Neural progenitor cell (in vitro differentiated cells): ENCODE data around the gene SLC43A2. TPM values are rescaled to one million over a fixed set of nuclear protein-coding genes. Genes with fewer than 3 reads are reported as not detected.
"Not testable (repeated sequence)": the region's sequence is repeated elsewhere in the genome, so short reads cannot be mapped to it uniquely, and the experiment has no call there.

Source experiments
- DNase-seq: peaks from one replicate; pipeline ENCODE4 v3.0.0-alpha.2; 2016; ENCODE audit warnings: low spot score
- H2AFZ ChIP-seq: fragments of 200-600 bp; sonication (generic); replicated peaks from 2 replicates; pipeline ENCODE4 v1.6.1; 2016; ENCODE audit warnings: antibody characterized with exemption
- H3F3A ChIP-seq: fragments of 200-600 bp; sonication (generic); 2 replicates; pipeline ENCODE4 v1.6.1; 2016; ENCODE audit warnings: antibody characterized with exemption, low read depth
- H3K27ac ChIP-seq: fragments of 200-600 bp; sonication (generic); 2 replicates; pipeline ENCODE4 v1.5.1; 2016; ENCODE audit warnings: mild to moderate bottlenecking
- H3K27me3 ChIP-seq: fragments of 200-600 bp; sonication (generic); 2 replicates; pipeline ENCODE4 v1.6.1; 2016; ENCODE audit warnings: mild to moderate bottlenecking, moderate library complexity
- H3K36me3 ChIP-seq: fragments of 200-600 bp; sonication (generic); 2 replicates; pipeline ENCODE4 v1.5.1; 2016
- H3K4me1 ChIP-seq: fragments of 200-600 bp; sonication (generic); 2 replicates; pipeline ENCODE4 v1.6.1; 2016; ENCODE audit warnings: mixed run types
- H3K4me2 ChIP-seq: fragments of 200-600 bp; sonication (generic); 2 replicates; pipeline ENCODE4 v1.6.1; 2016
- H3K4me3 ChIP-seq: fragments of 200-600 bp; sonication (generic); 2 replicates; pipeline ENCODE4 v1.5.1; 2016
- H3K79me2 ChIP-seq: fragments of 200-600 bp; sonication (generic); 2 replicates; pipeline ENCODE4 v1.6.1; 2016; ENCODE audit warnings: low read depth
- H3K9ac ChIP-seq: fragments of 200-600 bp; sonication (generic); 2 replicates; pipeline ENCODE4 v1.6.1; 2016
- H3K9me3 ChIP-seq: fragments of 200-600 bp; sonication (generic); 2 replicates; pipeline ENCODE4 v1.5.1; 2016; ENCODE audit warnings: low read depth
- H4K20me1 ChIP-seq: fragments of 200-600 bp; sonication (generic); 2 replicates; pipeline ENCODE4 v1.6.1; 2016; ENCODE audit warnings: low read depth
- H3K27ac Mint-ChIP-seq: 3 replicates; pipeline ENCODE4 v1.8.0; 2021; ENCODE audit warnings: mixed read lengths
- H3K27me3 Mint-ChIP-seq: 2 replicates; pipeline ENCODE4 v1.8.0; 2022; ENCODE audit warnings: low read depth, mild to moderate bottlenecking, inconsistent platforms, moderate library complexity, mixed read lengths; ENCODE audit not compliant: insufficient read depth
- H3K36me3 Mint-ChIP-seq: 3 replicates; pipeline ENCODE4 v1.8.0; 2021; ENCODE audit warnings: mixed read lengths
- H3K4me1 Mint-ChIP-seq: 3 replicates; pipeline ENCODE4 v1.8.0; 2021; ENCODE audit warnings: mixed read lengths
- H3K4me3 Mint-ChIP-seq: 3 replicates; pipeline ENCODE4 v1.8.0; 2021; ENCODE audit warnings: mild to moderate bottlenecking, moderate library complexity, mixed read lengths
- H3K9me3 Mint-ChIP-seq: 3 replicates; pipeline ENCODE4 v1.8.0; 2020; ENCODE audit warnings: mixed read lengths
- EZH2 ChIP-seq: fragments of 200-600 bp; sonication (generic); IDR thresholded peaks from 2 replicates; pipeline ENCODE4 v1.6.1; 2017; ENCODE audit warnings: antibody characterized with exemption, mild to moderate bottlenecking, moderate library complexity
- EZH2phosphoT487 ChIP-seq: fragments of 200-600 bp; sonication (generic); IDR thresholded peaks from 2 replicates; pipeline ENCODE4 v1.6.1; 2017; ENCODE audit warnings: antibody characterized with exemption
- total RNA-seq: library from RNA; depleted of rRNA; stranded (reverse); fragments of >200 nt; gene quantifications from 2 replicates; pipeline ENCODE4 v1.2.3, GENCODE V29; 2015; ENCODE audit warnings: low replicate concordance
- TF ChIP-seq, protein P1 (sequence below): fragments of 200-600 bp; sonication (generic); IDR thresholded peaks from 2 replicates; pipeline ENCODE4 v1.5.1; 2017; ENCODE audit warnings: antibody characterized with exemption, mild to moderate bottlenecking

SLC43A2 gene
- 6.8 and 18.4 TPM in 2 replicates for total RNA-seq

GRCh38 chr17:1627982-1628855 lies at the start of gene SLC43A2:
SLC43A2 (minus strand) TSS chr17:1628834; CDS start chr17:1627874, 960 bp downstream.
- Mint-ChIP-seq H3K4me1 (peaks cover 33% of the 10 kb centered on the region), H3K4me3 (peak within 1 kb of the TSS; percentile 90), H3K27me3 (peaks cover 7% of the 10 kb centered on the region), H3K9me3 (no peaks in the 10 kb centered on the region), H3K36me3 (peaks cover 2% of the 10 kb centered on the region), H3K27ac (peak within 1 kb of the TSS; percentile 61)
- Histone ChIP-seq H3K27ac (peak within 1 kb of the TSS; percentile 93), H3K36me3 (no peaks in the 10 kb centered on the region), H3K79me2 (no peaks in the 10 kb centered on the region), H2AFZ (peak within 1 kb of the TSS; percentile 79), H3K4me2 (peak within 1 kb of the TSS; percentile 90), H3K4me3 (peak within 1 kb of the TSS; percentile 69), H3K27me3 (peaks cover 35% of the 10 kb centered on the region), H3K9ac (peak within 1 kb of the TSS; percentile 65), H3K9me3 (no peaks in the 10 kb centered on the region), H3F3A (peaks cover 35% of the 10 kb centered on the region), H3K4me1 (peaks cover 25% of the 10 kb centered on the region), H4K20me1 (peaks cover 15% of the 10 kb centered on the region)
- TF ChIP-seq EZH2phosphoT487, result no peak
- TF ChIP-seq, protein P1, sequence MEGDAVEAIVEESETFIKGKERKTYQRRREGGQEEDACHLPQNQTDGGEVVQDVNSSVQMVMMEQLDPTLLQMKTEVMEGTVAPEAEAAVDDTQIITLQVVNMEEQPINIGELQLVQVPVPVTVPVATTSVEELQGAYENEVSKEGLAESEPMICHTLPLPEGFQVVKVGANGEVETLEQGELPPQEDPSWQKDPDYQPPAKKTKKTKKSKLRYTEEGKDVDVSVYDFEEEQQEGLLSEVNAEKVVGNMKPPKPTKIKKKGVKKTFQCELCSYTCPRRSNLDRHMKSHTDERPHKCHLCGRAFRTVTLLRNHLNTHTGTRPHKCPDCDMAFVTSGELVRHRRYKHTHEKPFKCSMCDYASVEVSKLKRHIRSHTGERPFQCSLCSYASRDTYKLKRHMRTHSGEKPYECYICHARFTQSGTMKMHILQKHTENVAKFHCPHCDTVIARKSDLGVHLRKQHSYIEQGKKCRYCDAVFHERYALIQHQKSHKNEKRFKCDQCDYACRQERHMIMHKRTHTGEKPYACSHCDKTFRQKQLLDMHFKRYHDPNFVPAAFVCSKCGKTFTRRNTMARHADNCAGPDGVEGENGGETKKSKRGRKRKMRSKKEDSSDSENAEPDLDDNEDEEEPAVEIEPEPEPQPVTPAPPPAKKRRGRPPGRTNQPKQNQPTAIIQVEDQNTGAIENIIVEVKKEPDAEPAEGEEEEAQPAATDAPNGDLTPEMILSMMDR, result no peak
- TF ChIP-seq EZH2, result no peak
- peak; percentile 96 for DNase-seq

DNA sequence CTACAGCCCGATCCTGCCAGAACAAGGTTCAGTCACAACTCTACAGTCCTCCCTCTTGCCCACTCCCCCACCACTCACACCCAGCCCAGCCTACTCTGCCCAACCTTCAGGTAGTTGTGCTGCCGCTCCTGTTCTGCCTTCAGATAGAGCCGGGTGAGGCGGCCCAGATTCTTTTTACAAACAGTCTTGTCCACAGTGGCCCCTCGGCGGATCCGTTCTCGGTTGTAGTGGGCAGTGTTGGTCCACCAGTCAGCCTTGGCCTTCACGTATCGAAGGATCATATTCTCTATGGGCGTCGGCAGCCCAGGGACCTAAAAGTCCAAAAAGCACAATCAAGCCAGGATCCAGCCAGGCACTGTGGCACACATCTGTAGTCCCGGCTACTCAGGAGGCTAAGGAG lies 47.8 kb upstream of the SLC43A2 start:
- Histone ChIP-seq H3K4me3 (no peak overlapping the region), H3K4me2 (no peak overlapping the region), H3K27ac (no peak overlapping the region), H2AFZ (no peak overlapping the region), H3K4me1 (no peaks in the 10 kb centered on the region), H3K9me3 (no peaks in the 10 kb centered on the region), H4K20me1 (peaks cover 29% of the 10 kb centered on the region), H3K79me2 (peaks cover 9% of the 10 kb centered on the region), H3K36me3 (peaks cover 36% of the 10 kb centered on the region), H3K27me3 (no peaks in the 10 kb centered on the region), H3F3A (peaks cover 18% of the 10 kb centered on the region), H3K9ac (no peak overlapping the region)
- no peak overlapping the region for H3K27ac Mint-ChIP-seq
- H3K4me1 Mint-ChIP-seq, result no peaks in the 10 kb centered on the region
- no peak for DNase-seq
- H3K36me3 Mint-ChIP-seq, result peaks cover 58% of the 10 kb centered on the region
- H3K4me3 Mint-ChIP-seq, result no peak overlapping the region
- H3K27me3 Mint-ChIP-seq, result no peaks in the 10 kb centered on the region
- no peaks in the 10 kb centered on the region for H3K9me3 Mint-ChIP-seq
- TF ChIP-seq EZH2phosphoT487 (no peak), EZH2 (no peak)
- TF ChIP-seq, protein P1, result no peak

- H3K9me3 ChIP-seq, result no peaks in the 10 kb centered on the region
- H3F3A ChIP-seq, result peaks cover 44% of the 10 kb centered on the region
- H3K9me3 Mint-ChIP-seq, result no peaks in the 10 kb centered on the region
- H3K27me3 ChIP-seq, result no peaks in the 10 kb centered on the region
- no peak for TF ChIP-seq EZH2
- H3K27ac Mint-ChIP-seq, result no peak overlapping the region
- H3K4me1 ChIP-seq, result no peaks in the 10 kb centered on the region
- H3K36me3 Mint-ChIP-seq, result peaks cover 52% of the 10 kb centered on the region
- no peak for DNase-seq
- no peak overlapping the region for H3K27ac ChIP-seq
- H3K4me3 Mint-ChIP-seq, result no peak overlapping the region
- H3K79me2 ChIP-seq, result peaks cover 10% of the 10 kb centered on the region
- H3K27me3 Mint-ChIP-seq, result peaks cover 2% of the 10 kb centered on the region
- H3K36me3 ChIP-seq, result peaks cover 28% of the 10 kb centered on the region
- H2AFZ ChIP-seq, result no peak overlapping the region
- no peak overlapping the region for H3K4me3 ChIP-seq
- H3K9ac ChIP-seq, result no peak overlapping the region
- H3K4me1 Mint-ChIP-seq, result no peaks in the 10 kb centered on the region
- H3K4me2 ChIP-seq, result no peak overlapping the region
- peaks cover 51% of the 10 kb centered on the region for H4K20me1 ChIP-seq
These were observed 44.6 kb upstream of the SLC43A2 start for GRCh38 chr17:1673041-1673785.

- H3K9ac ChIP-seq, H3K27ac Mint-ChIP-seq, DNase-seq, H3K4me1 Mint-ChIP-seq, H3K27me3 ChIP-seq, H3K4me1 ChIP-seq, H3K9me3 ChIP-seq, H2AFZ ChIP-seq, H3K9me3 Mint-ChIP-seq, H3K4me2 ChIP-seq, H3K4me3 Mint-ChIP-seq, H3F3A ChIP-seq, H3K27ac ChIP-seq, H3K27me3 Mint-ChIP-seq, H3K4me3 ChIP-seq: not testable (repeated sequence)
- H3K36me3 Mint-ChIP-seq, result peaks cover 49% of the 10 kb centered on the region
- Histone ChIP-seq H3K36me3 (peaks cover 38% of the 10 kb centered on the region), H4K20me1 (peaks cover 30% of the 10 kb centered on the region), H3K79me2 (peaks cover 44% of the 10 kb centered on the region)
These were observed 35.3 kb upstream of the SLC43A2 start for GRCh38 chr17:1663934-1664333.
